ENCODE data around the gene KRT38.

DNA sequence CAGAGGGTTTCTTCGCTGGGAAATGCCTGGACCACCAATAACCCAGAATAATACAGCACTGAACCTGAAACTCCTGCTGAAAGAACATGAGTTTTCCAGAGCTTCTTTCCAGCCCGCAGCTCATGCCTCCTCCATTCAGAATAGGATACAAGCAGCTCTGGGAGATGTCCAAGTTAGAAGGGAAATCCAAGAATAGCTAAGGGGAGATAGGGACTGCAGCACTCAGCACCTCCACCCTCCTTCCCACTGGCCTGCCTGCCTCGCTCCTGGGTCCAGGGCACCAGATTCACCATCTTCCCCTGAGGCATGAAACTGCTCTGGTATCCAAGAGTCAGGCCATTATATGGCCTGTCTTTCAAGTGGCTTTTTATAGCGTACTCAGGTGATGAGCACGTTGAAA, 47.5 kb downstream of the KRT38 start:
- no peak for TF ChIP-seq EP300 (IDR thresholded peaks at IDR 0.05)
- TF ChIP-seq, protein P1, sequence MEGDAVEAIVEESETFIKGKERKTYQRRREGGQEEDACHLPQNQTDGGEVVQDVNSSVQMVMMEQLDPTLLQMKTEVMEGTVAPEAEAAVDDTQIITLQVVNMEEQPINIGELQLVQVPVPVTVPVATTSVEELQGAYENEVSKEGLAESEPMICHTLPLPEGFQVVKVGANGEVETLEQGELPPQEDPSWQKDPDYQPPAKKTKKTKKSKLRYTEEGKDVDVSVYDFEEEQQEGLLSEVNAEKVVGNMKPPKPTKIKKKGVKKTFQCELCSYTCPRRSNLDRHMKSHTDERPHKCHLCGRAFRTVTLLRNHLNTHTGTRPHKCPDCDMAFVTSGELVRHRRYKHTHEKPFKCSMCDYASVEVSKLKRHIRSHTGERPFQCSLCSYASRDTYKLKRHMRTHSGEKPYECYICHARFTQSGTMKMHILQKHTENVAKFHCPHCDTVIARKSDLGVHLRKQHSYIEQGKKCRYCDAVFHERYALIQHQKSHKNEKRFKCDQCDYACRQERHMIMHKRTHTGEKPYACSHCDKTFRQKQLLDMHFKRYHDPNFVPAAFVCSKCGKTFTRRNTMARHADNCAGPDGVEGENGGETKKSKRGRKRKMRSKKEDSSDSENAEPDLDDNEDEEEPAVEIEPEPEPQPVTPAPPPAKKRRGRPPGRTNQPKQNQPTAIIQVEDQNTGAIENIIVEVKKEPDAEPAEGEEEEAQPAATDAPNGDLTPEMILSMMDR (IDR thresholded peaks at IDR 0.05) = no peak

All from ovary (tissue), 3 donors.